Peyer's patch (tissue), 4 donors: Measurements from ENCODE around the gene EPHB2. TPM values are rescaled to one million over a fixed set of nuclear protein-coding genes. Genes with fewer than 3 reads are reported as not detected.

Experiments used
- DNase-seq, 3 donors: peaks; one replicate each; pipeline ENCODE4 v3.0.0-alpha.2; 2017 to 2019
- H3K27ac ChIP-seq, 4 donors: fragments of 200-600 bp; sonication (generic); one replicate each; pipeline ENCODE4 v1.5.1; 2016 to 2019
- H3K27me3 ChIP-seq, 2 donors: fragments of 200-600 bp; sonication (generic); one replicate each; pipeline ENCODE4 v1.5.1; 2019
- H3K36me3 ChIP-seq, 3 donors: fragments of 200-600 bp; sonication (generic); one replicate each; pipeline ENCODE4 v1.5.1; 2016 to 2019
- H3K4me1 ChIP-seq, 4 donors: fragments of 200-600 bp; sonication (generic); one replicate each; pipeline ENCODE4 v1.5.1; 2016 to 2019
- H3K4me3 ChIP-seq, 4 donors: fragments of 200-600 bp; sonication (generic); 1 replicate in 3 of 4; 2 replicates in 1 of 4; pipeline ENCODE4 v1.5.1; 2016 to 2019; ENCODE audit warnings: mild to moderate bottlenecking in 1 of 4
- H3K9me3 ChIP-seq, 4 donors: fragments of 200-600 bp; sonication (generic); one replicate each; pipeline ENCODE4 v1.5.1; 2016 to 2019; ENCODE audit warnings: mild to moderate bottlenecking in 1 of 4
- CTCF ChIP-seq, 6 experiments: fragments of 450-650 bp in 4 of 6; fragments of 200-600 bp in 2 of 6; sonication (generic) in 1 of 6; IDR thresholded peaks; one replicate each; pipeline ENCODE4 v1.5.1; 2017 to 2019; ENCODE audit warnings: antibody characterized with exemption in 6 of 6, mild to moderate bottlenecking in 3 of 6, moderate library complexity in 1 of 6
- POLR2A ChIP-seq, 2 donors: fragments of 450-650 bp; IDR thresholded peaks; one replicate each; pipeline ENCODE4 v1.5.1; 2017; ENCODE audit warnings: antibody characterized with exemption in 2 of 2, mild to moderate bottlenecking in 2 of 2, moderate library complexity in 2 of 2
- total RNA-seq, 4 donors: library from RNA; depleted of rRNA; stranded (reverse); fragments of >200 nt; gene quantifications; one replicate each; pipeline ENCODE4 v1.1.0, GENCODE V29; 2016

Gene EPHB2
- total RNA-seq, 4 donors from 2014 or later: 24.5 to 71.0 (median 53.9) TPM

- Histone ChIP-seq H3K27me3 (no peaks in the 10 kb centered on the region), H3K27ac (peak overlapping the region in 3 of 4 donors; percentile 12 to 52 (median 19)), H3K4me1 (peaks cover 0 to 11% (median 0%) of the 10 kb centered on the region in 4 donors), H3K36me3 (no peaks in the 10 kb centered on the region), H3K9me3 (no peaks in the 10 kb centered on the region), H3K4me3 (peak overlapping the region in 2 of 4 donors; percentile 17 to 26)
- TF ChIP-seq CTCF (IDR thresholded peaks at IDR 0.05) (no peak), POLR2A (IDR thresholded peaks at IDR 0.05) (no peak)
- DNase-seq: peak in 1 of 3 donors; percentile 52
Observed at GRCh38 chr1:22676916-22677583, 33.6 kb upstream of the EPHB2 start.

GRCh38 chr1:22677931-22678896 lies 32.4 kb upstream of the EPHB2 start:
- H3K4me1 ChIP-seq: peaks cover 0 to 11% (median 0%) of the 10 kb centered on the region in 4 donors
- DNase-seq: no peak
- no peak overlapping the region for H3K4me3 ChIP-seq
- no peak overlapping the region for H3K27ac ChIP-seq
- no peaks in the 10 kb centered on the region for H3K36me3 ChIP-seq
- no peak for TF ChIP-seq CTCF (IDR thresholded peaks at IDR 0.05)
- no peak for TF ChIP-seq POLR2A (IDR thresholded peaks at IDR 0.05)
- no peaks in the 10 kb centered on the region for H3K9me3 ChIP-seq
- no peaks in the 10 kb centered on the region for H3K27me3 ChIP-seq

GRCh38 chr1:22680726-22681125 lies 29.9 kb upstream of the EPHB2 start:
- Histone ChIP-seq H3K27me3 (no peaks in the 10 kb centered on the region), H3K4me1 (peaks cover 0 to 11% (median 0%) of the 10 kb centered on the region in 4 donors), H3K4me3 (no peak overlapping the region), H3K9me3 (no peaks in the 10 kb centered on the region), H3K36me3 (no peaks in the 10 kb centered on the region), H3K27ac (peak overlapping the region in 1 of 4 donors; percentile 25)
- peak in 1 of 3 donors; percentile 57 for DNase-seq
- TF ChIP-seq CTCF (IDR thresholded peaks at IDR 0.05) (no peak), POLR2A (IDR thresholded peaks at IDR 0.05) (no peak)

GRCh38 chr1:22681556-22682276 lies 28.9 kb upstream of the EPHB2 start:
- H3K4me3 ChIP-seq: no peak overlapping the region
- DNase-seq: no peak
- no peaks in the 10 kb centered on the region for H3K36me3 ChIP-seq
- H3K4me1 ChIP-seq: peaks cover 0 to 8% (median 0%) of the 10 kb centered on the region in 4 donors
- no peaks in the 10 kb centered on the region for H3K27me3 ChIP-seq
- no peak for TF ChIP-seq POLR2A (IDR thresholded peaks at IDR 0.05)
- TF ChIP-seq CTCF (IDR thresholded peaks at IDR 0.05): no peak
- no peaks in the 10 kb centered on the region for H3K9me3 ChIP-seq
- H3K27ac ChIP-seq: no peak overlapping the region

- no peaks in the 10 kb centered on the region for H3K36me3 ChIP-seq
- no peaks in the 10 kb centered on the region for H3K27me3 ChIP-seq
- no peak for DNase-seq
- no peaks in the 10 kb centered on the region for H3K4me1 ChIP-seq
- no peak overlapping the region for H3K4me3 ChIP-seq
- TF ChIP-seq POLR2A (IDR thresholded peaks at IDR 0.05) (no peak), CTCF (IDR thresholded peaks at IDR 0.05) (no peak)
- H3K9me3 ChIP-seq: no peaks in the 10 kb centered on the region
- no peak overlapping the region for H3K27ac ChIP-seq
Observed at GRCh38 chr1:22683547-22683946, 27.1 kb upstream of the EPHB2 start.
